GM18868 (cell line): Measurements from ENCODE around the gene A1CF.

Experiments
- ATAC-seq: cut with Tn5 transposase; IDR thresholded peaks from one replicate; pipeline ENCODE4 v1.9.1; 2021; ENCODE audit warnings: mild to moderate bottlenecking, moderate library complexity; ENCODE audit not compliant: unreplicated experiment

Gene A1CF

DNA sequence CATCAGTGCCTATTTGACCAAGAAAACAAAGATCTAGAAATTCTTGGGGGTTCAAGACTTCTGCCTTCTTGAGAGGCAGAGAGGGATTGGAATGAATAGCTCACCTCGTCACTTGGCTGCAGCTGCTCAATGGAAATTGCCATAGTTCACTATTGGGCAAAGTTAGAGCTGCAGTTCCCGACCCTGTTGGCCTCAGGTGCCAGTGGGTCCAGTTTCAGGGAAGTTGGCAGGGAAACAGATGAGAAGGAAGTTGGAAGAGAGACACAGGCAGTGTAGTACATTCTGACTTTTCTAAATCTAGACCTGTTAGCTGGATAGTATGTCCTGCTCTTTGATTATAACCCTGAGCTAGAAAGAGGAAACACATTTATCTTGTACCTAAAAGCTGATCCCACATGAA, 19.1 kb downstream of the A1CF start:
- ATAC-seq, result no peak

DNA sequence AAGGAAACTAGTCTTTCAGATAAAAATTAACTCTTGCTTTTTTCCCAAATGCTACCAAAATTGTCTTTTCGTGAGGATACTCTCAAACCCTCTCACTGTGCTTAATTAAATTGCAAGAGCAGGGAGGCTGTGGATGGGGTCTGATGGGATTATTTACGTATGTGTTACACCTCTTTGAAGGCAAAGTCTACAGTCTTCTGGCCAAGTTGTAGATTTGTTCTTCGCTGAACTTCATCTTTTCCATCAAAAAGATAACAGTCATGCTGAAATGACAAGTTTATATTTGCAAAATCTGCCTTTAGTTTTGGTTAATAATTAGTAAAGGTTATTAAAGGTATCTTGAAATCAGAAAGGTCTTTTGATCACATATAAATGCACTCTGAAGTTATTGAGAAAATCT, 22.7 kb downstream of the A1CF start:
- no peak for ATAC-seq

DNA sequence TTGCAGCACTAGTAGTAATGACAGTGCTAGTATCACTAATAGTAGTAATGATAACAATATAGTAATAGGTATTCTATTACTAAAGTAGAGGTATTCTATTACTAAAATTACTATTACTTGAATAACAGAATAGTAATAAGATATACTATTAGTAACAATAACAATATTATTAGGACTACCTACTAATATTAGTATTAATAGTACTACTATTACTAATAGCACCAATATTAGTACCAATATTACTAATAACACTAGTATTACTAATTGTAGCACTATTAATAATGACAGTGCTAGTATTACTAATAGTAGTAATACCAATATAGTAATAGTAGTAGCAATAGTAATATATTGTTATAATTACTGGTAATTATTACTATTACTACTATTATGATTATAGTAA, 24.1 kb downstream of the A1CF start:
- ATAC-seq, result no peak

DNA sequence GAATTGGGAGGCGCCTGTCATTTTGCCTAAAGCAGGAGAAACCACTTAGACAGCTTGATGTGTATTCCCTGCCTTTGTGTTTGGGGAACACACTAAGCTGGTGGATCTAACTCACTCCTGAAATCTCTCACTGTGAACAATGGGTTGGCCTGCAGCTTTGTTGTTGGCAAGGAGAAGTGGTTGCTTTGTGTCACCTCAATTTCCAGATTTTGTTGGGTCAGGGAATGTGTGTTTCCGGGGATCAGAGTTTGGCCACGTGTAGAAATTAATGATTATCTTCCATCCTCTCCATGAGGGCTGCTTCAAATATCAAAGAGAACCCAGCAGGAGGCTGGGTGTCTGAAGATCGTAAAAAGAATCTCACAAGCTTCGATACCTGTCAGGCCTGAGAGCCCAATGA, 27.8 kb downstream of the A1CF start:
- ATAC-seq, result no peak

DNA sequence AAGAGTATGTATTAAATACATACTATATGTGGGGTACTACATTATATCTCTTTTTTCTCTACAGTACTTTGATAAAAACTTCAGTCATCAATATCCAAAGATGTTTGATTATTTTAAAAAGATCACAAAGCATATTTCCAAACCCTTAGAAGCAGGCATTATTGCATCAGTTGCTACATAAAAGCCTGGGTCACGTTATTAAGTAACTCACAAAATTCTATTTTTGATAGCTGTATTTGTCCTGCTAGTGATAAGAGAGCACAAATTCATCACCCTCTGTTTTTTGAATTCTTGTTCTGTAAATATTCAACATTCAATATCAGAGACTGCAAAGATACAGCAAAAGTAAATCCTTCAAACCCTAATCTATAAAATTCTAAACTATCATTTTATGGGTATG, 30.0 kb downstream of the A1CF start:
- no peak for ATAC-seq

DNA sequence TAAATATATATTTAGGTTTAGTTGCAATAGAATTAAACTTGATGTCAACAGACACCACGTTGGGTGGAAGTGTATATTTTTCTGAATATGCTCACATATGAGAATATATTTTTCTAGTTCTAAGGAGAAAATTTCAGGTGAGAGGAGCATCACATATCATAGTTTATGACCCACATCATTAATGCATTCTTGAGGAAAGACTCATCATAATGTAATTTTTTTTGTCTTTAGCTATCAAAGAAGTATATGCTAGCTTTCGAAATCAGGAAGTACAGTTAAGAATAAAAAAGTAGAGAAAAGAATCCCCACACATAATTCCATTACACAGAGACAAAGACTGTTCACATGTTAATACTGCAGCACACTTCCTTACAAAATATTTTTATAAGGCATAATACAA, 30.4 kb downstream of the A1CF start:
- no peak for ATAC-seq

DNA sequence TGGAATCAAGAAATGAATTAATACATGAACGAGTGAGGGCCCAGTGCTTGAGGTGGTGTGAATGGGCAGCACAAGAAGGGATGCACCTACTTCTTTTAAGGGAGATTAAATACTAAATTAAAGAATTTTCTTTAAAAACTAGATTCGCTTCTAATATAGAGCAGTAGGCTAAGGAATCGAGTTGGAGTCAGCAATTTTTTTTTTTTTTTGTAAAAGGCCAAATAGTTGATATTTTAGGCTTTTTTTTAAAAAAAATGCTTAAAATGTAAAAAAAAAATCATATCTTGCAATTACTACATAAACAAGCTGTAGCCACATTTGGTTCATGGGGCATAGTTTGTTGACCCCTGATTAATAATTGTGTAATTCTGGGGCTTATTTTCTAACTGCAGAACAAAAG, 31.9 kb downstream of the A1CF start:
- ATAC-seq, result no peak

DNA sequence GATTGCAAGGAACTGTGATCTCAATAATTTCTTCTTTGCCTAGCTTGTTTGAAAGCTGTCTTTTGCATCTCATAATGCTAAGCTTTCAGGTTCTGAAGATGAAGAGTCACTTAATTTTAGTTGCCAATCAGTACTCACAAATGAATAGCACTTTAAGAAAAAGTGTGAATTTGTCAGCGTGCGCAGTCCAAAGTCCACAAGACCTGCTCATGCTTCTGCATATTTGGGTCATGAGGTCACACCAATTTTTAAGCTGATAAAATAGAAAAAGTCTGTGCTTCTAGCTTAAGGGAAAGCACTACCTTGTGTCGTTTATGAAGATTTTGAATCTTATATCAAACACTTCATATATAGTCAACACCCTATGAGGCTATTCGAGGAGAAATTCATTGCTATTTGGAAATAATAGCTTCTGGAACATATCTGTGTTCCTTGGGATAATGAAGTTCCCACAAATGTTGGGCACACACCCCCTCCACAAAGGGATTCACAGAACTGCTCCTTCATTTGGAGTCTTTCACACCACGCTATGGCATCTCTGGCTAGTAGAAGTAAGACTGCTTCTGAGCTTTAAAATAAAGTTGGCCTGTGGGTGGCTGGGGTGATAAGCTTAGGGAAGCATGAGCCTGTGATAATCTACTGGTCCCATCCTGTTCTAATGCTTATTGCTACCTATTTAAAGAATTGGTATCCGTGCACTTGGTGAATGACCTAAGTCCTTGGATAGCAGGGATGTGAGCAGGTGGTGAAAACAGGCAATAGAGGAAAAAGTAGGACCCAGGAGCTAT, 33.3 kb downstream of the A1CF start:
- ATAC-seq, result no peak

DNA sequence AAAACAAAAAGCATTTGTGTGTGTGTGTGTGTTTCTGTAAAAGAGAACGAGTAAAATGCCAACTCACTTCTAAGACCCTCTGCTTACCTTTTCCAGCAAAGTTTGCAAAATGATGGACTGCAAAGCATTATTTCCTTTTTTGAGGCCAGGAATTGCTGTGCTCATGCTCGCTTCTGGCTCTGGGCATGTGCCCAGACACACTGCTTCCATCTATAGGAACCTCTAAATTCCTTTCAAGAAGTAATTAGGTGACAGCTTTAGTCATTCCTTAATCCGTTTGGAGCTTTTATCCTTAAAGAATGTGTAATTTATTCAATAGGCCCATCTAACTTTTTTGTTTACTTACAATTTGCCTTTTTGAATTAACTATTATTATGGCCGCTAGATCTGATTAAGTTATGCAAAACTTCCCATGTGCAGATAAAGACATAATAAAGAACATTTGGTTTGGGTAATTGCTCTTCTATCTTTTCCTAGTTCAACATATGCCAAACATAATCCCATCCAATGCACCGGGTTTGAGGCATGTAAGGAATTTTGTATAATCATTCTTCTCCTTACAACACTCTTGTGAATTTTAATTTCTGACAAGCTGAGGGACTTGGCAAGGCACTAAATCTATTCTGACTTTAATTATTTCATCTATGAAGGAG, 34.7 kb downstream of the A1CF start:
- no peak for ATAC-seq

DNA sequence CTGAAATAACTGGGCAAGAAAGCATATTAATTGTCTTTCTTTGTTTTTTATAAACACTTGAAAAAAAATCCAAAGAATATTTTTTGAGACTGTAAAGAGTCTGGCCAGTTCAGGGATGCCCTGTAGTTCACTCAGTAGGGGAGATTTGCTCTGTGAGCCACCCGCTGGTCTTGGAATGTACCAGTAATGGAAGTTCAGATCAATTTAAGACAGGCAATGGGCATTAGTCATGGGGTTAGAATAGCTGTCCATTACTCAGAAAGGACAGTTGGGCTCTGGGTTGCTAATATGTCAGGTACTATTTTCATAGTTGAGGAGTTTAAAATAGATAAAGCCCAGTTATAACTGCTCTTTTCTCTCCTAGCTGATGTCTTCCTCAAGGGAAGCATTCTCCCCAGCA, 38.7 kb downstream of the A1CF start:
- no peak for ATAC-seq

DNA sequence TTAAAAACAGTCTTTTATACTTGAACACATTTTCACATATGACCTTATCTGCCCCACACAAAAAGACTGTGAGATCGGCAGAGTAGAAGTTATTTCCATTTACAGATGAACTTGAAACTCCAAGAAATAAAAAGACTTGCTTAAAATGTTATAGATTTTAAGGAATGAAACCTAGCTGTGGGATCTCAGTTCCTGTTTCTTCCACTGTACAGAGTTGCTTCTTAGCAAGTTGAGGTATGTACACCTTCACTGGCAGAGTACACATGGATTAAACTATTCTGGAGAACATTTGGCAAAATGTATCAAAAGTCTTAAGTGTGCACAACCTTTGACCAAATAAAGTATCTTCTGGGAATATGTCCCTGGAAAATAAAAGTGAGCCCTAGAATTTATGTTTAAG, 48.3 kb downstream of the A1CF start:
- ATAC-seq, result no peak

DNA sequence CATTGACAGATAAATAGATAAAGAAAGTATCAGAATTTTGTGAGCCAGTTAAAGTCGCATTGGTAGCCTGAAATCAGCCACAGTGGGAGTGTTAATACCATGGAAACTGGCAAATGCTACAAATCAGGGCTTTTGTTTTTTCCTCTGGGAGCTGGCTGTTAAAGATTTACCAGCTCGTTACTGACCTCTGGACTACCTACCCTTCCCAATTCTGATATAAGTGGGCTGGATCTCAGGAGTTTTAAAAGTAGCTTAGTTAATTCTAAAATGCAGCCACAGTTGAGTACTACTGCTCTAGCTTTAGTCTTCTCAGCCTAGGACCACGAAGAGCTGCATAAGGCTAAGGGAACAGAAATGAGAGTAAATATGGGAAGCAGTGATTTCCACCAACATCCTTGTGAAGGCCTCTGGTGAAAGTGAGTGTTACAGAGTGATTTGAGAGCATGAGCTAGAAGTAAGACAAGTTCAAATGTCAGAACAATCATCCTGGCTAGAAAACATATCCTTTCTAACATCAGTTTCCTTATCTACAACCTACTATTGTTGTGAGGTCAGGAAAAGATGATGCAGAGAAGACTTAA, 53.2 kb downstream of the A1CF start:
- ATAC-seq, result no peak

DNA sequence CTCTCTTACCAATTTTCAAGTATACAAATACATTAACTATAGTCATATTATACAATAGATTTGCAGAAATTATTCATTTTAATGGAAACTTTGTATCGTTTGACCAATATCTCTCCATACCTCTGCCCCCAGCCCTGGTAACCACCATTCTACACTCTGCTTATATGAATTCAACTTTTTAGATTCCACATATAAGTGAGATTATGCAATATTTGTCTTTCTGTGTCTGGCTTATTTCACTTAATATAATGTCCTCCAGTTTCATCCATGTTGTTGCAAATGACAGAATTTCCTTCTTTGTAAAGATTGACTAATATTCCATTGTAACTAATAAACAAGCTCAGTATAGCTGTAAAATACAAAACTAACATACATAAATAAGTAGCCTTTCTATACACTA, 55.4 kb downstream of the A1CF start:
- no peak for ATAC-seq

DNA sequence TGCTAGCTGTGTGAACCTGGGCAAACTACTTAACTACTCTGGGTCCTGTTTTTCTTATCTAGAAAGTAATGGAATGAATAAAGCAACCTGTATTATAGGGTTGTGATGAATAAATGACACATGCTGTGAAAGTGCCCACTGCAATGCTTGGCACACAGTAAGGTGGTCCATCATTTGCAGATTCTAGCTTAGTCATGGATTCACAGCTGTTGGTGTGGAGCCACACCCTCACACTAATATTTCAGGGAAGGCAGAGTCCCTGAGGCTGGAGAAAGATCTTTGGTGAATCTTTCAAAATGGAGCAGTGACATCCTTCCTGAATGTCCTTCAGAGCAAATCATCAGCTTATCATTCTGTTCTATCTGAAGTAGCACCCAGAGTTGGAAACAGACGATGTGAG, 60.6 kb downstream of the A1CF start:
- ATAC-seq, result no peak

DNA sequence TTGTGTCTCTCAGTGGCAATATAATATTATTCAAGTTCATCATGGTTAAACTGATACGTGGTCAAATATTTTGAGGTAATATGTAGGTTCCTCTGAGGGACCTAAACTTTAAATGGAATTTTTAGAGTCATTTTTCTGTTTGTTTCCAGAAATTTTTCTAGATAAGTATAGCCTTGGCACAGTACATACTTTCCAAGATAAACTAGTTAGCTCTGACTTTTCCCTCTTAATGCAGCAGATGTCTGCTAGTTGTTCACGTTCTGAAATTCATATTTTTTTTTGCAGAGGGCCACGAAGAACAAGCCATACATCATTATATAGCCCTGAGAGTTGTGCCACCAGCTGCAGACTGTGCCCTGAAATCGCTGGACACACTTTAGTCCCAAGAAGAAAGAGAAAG, 61.6 kb downstream of the A1CF start:
- no peak for ATAC-seq

DNA sequence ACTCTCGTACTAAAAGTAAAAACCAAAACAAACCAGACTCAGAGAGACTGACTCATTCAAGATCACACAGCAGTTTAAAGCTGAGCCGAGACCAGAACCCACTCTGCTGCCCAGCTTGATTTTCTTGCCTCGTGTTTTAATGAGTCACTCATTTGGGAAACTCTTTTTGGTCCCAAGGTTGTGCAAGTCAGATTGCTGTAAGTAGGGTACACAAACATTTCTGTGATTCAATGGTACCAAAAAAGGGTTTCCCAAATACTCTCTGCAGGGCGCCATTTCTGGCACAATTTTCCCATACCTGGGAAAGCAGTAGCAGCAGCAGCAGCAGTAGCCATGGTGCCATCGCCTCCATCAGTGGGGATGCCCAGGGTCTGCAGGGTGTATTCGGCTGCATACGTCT, 75.8 kb downstream of the A1CF start:
- ATAC-seq, result no peak

DNA sequence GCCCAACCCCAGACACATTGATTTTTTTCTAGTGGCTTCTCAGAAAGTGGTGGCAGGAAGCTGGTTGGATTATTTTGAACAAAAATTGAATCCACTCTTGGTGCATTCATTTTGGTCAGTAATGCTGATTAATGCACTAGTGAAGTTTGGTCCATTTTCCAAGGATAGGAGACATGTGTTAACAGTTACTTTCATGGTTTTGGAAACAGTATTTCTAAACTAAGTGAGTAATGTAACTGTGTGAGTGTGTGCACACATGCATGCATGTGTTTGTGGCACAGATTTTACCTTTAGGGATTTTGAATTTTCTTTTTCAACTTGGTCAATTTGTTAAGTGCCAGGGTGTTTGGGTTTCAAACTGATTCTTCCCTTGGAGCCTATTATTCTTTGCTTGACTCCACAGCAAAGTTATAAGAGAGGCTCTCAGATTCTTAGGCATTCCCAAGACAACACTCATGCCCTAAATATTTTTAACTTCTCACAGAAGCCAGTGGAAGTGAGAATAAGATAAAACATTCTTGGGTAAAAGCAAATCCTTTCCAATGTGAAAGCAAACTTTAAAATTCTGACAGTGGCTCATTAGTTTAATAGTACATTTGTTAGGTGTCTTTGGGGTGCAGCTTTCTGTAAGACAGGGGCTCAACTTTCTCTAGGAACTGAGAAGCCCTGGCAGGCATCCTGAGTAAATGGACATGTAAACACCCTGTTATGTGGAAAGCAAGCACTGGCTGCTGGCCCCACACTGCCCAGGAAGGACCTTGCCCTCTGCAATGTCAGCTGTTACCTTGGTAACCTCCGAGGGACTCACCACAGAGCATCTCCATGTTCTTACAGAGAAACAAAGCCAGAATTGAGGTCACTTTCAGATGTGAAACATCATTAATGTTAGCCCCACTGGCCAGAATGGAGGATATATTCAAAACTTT, 77.3 kb downstream of the A1CF start:
- no peak for ATAC-seq

DNA sequence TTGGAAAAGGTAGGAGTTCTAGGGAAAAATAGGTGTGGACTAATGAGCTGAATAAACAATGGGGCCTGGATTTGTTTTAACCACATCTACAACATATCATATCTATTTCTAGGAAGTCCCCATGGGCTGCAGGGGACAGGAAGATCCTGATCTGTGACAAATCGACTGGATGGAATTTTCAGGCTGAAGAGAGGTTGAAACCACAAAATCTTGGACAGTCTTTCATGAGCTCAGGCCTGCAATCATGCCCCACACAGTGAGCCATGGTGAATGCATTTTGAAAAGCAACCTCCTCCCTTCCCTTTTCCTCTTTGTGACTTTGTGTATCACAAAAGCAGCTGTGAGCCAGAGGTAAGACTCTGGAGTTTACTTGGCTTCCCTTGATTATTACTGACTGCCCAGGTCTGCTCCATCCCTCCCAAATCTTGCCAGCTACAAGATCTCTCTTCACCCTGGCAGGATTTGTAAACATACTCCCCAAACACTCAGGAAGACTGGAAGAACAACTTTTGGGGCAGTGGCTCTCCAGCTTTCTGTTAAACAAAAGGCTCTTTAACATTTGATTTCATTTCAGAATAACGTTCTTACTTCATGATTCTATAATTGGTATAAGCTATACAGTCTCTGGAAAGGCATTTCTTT, 79.3 kb downstream of the A1CF start:
- no peak for ATAC-seq

DNA sequence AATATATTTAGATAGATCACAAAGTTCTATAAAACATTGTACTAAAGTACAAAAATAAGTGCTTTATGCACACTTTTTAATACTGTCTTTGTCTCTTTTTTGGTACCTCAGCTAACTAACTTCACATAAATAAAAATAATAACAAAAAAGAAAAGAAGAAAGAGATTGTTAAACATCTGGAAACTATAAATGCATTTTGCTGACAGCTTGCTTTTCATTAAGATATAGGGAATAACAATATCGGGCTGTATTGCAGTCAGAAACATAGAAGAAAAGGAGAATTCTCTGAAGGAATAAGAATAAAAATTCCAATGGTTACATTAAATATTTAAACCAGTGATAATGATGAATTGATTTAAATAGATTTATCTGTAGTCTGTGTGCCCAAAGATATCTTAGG, 85.8 kb downstream of the A1CF start:
- no peak for ATAC-seq

DNA sequence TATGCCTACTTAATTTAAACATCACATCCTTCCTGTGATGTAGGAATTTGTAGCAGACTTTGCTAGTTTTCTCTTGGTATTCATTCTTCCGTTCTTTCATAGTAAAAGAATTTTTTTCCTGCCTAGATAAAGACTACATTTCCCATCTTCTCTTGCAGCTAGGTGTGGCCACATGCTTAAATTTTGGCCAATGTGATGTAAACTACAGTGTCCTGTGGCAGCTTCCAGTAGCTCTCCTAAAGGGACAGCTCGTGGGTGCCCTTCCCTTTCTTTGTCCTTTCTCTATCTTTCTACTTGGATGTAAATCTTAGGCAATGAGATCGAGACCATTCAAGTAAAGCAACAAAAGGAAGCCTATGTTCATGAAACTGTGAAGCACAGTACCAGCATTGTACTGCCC, 87.1 kb downstream of the A1CF start:
- ATAC-seq, result no peak

DNA sequence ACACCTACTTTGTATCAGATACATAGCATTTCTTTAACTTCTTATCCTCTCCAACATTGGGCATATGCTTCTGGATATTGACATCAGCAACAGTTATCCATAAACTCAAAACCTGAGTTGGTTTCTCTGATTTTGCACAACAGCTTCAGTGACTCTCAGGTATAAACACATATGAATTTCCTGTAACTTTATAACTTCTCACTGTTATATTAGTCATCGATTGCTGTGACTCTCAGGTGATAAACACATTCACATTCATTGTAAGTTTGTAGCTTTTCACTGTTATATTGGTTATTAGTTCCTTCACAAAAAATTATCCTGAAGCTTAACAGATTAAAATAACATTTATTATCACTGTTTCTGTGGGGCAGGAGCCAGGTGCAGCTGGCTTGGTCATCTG, 88.7 kb downstream of the A1CF start:
- no peak for ATAC-seq
